CD4-positive, alpha-beta memory T cell (primary cell): Measurements from ENCODE around the gene TNNI3. TPM values are rescaled to one million over a fixed set of nuclear protein-coding genes. Genes with fewer than 3 reads are reported as not detected.

Experiments
- CTCF ChIA-PET: fragments of 350-600 bp; sonication (Branson Sonifier 250); formaldehyde crosslinking; loops from one replicate; lab custom pipeline; 2021; ENCODE audit warnings: inconsistent platforms; ENCODE audit not compliant: partially characterized antibody; lab: Charles Lee
- POLR2A ChIA-PET: fragments of 350-600 bp; sonication (Branson Sonifier 250); formaldehyde crosslinking; loops from one replicate; lab custom pipeline; 2021; ENCODE audit not compliant: partially characterized antibody; lab: Charles Lee
- DNase-seq, 5 donors: peaks; one replicate each; pipeline versions ENCODE4 v3.0.0 to v3.0.0-alpha.2; 2020 to 2022; ENCODE audit warnings: mixed read lengths in 1 of 5
- H3K27ac ChIP-seq: one replicate; pipeline ENCODE4 v1.7.0; 2013; ENCODE audit warnings: low read depth, low read length
- H3K27me3 ChIP-seq: 2 replicates; pipeline ENCODE4 v1.7.0; 2013; ENCODE audit warnings: mild to moderate bottlenecking, low read length, moderate library complexity; ENCODE audit not compliant: insufficient read depth
- H3K36me3 ChIP-seq: 2 replicates; pipeline ENCODE4 v1.7.0; 2013; ENCODE audit warnings: mild to moderate bottlenecking, low read length, moderate library complexity; ENCODE audit not compliant: insufficient read depth
- H3K4me1 ChIP-seq: 2 replicates; pipeline ENCODE4 v1.7.0; 2013; ENCODE audit warnings: mild to moderate bottlenecking, low read length, moderate library complexity; ENCODE audit not compliant: insufficient read depth
- H3K4me3 ChIP-seq, 2 donors: one replicate each; pipeline ENCODE4 v1.7.0; 2013; ENCODE audit warnings: low read length in 2 of 2, mild to moderate bottlenecking in 1 of 2
- H3K9me3 ChIP-seq, 2 donors: one replicate each; pipeline ENCODE4 v1.7.0; 2013; ENCODE audit warnings: low read length in 2 of 2, control low read depth in 1 of 2; ENCODE audit not compliant: control insufficient read depth in 1 of 2
- H3K27ac Mint-ChIP-seq, 7 donors: one replicate each; pipeline ENCODE4 v1.8.0; 2020 to 2021; ENCODE audit warnings: mixed read lengths in 7 of 7, mild to moderate bottlenecking in 6 of 7, inconsistent platforms in 3 of 7, moderate library complexity in 3 of 7
- H3K27me3 Mint-ChIP-seq, 2 donors: one replicate each; pipeline ENCODE4 v1.8.0; 2020 to 2021; ENCODE audit warnings: mixed read lengths in 2 of 2
- H3K36me3 Mint-ChIP-seq, 2 donors: one replicate each; pipeline ENCODE4 v1.8.0; 2020 to 2021; ENCODE audit warnings: mixed read lengths in 2 of 2, inconsistent platforms in 1 of 2, mild to moderate bottlenecking in 1 of 2
- H3K4me1 Mint-ChIP-seq, 4 donors: one replicate each; pipeline ENCODE4 v1.8.0; 2020 to 2021; ENCODE audit warnings: mixed read lengths in 4 of 4, mild to moderate bottlenecking in 1 of 4
- H3K4me3 Mint-ChIP-seq, 8 donors: one replicate each; pipeline ENCODE4 v1.8.0; 2020 to 2021; ENCODE audit warnings: mixed read lengths in 8 of 8, mild to moderate bottlenecking in 7 of 8, moderate library complexity in 6 of 8, inconsistent platforms in 3 of 8
- H3K9me3 Mint-ChIP-seq, 8 donors: one replicate each; pipeline ENCODE4 v1.8.0; 2020 to 2021; ENCODE audit warnings: mixed read lengths in 8 of 8, mild to moderate bottlenecking in 5 of 8, inconsistent platforms in 3 of 8, moderate library complexity in 1 of 8
- intact Hi-C: fragments of 100-400 bp; cut with micrococcal nuclease; formaldehyde crosslinking; loops from one replicate; pipeline ENCODE4 v1.15.1; 2023
- polyA plus RNA-seq, 2 donors: library from polyadenylated mRNA; unstranded; fragments of 300-500 nt; fragmentation: Illumina TruSeq; gene quantifications; one replicate each; pipeline ENCODE4 v1.2.3, GENCODE V29; 2021
- total RNA-seq, 2 experiments: library from RNA; stranded (reverse); gene quantifications; one replicate each; pipeline ENCODE4 v1.2.3, GENCODE V29; 2021

Gene TNNI3
- total and polyA plus RNA-seq, 4 experiments from 2014 or later, result not detected

DNA sequence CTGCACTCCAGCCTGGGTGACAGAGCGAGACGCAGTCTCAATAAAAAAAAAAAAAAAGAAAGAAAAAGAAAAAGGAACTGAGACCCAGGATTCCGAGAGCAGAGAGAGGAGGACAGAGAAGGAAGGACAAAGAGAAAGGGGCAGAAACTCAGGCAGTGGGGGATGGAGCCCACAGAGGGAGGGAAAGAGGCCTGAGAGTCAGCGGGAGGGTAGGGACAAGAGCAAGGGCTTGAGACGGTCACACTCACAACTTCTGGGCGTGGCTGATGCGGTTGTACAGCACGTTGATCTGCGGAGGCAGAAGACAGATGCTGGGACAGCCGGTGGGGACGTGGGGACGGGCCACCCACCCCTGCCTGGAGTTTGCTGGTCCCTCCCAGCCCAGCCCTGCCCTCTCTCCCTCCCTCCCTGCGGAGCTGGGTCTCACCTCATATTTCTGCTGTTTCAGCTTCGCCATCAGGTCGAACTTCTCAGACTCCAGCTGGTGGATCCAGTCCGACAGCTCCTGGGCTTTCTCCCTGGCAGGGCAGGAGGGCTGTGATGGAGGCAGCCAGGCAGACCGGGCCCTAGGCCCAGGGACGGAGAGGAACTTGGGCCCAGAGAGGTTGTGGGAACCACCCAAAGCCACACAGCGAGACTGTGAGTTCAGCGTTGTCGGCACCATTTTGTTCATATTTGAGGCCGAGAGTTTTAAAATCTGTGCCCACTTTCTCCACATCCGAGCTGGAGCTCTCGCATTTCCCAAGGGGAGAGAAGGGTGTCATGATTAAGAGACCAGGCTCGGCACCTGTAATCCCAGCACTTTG is 23.7 kb downstream of the TNNI3 start:
- no peak for DNase-seq
- peaks cover 13% of the 10 kb centered on the region for H3K27me3 ChIP-seq
- POLR2A ChIA-PET, result no interaction called here
- H3K36me3 Mint-ChIP-seq, result no peaks in the 10 kb centered on the region
- H3K4me3 ChIP-seq, result no peak overlapping the region
- no peak overlapping the region for H3K4me3 Mint-ChIP-seq
- intact Hi-C loops, result no loop called here
- peaks cover 28 to 38% of the 10 kb centered on the region in 2 donors for H3K27me3 Mint-ChIP-seq
- no peaks in the 10 kb centered on the region for H3K4me1 Mint-ChIP-seq
- CTCF ChIA-PET, result interaction anchor here (0.7 kb wide), 1 partner anchor 451 kb away, joined by 3 read pairs; no protein-coding TSS in a partner anchor
- no peak overlapping the region for H3K27ac Mint-ChIP-seq
- H3K9me3 ChIP-seq, result no peaks in the 10 kb centered on the region
- H3K36me3 ChIP-seq, result no peaks in the 10 kb centered on the region
- H3K4me1 ChIP-seq, result no peaks in the 10 kb centered on the region
- H3K27ac ChIP-seq, result no peak overlapping the region
- peaks cover 0 to 1% (median 0%) of the 10 kb centered on the region in 8 donors for H3K9me3 Mint-ChIP-seq

DNA sequence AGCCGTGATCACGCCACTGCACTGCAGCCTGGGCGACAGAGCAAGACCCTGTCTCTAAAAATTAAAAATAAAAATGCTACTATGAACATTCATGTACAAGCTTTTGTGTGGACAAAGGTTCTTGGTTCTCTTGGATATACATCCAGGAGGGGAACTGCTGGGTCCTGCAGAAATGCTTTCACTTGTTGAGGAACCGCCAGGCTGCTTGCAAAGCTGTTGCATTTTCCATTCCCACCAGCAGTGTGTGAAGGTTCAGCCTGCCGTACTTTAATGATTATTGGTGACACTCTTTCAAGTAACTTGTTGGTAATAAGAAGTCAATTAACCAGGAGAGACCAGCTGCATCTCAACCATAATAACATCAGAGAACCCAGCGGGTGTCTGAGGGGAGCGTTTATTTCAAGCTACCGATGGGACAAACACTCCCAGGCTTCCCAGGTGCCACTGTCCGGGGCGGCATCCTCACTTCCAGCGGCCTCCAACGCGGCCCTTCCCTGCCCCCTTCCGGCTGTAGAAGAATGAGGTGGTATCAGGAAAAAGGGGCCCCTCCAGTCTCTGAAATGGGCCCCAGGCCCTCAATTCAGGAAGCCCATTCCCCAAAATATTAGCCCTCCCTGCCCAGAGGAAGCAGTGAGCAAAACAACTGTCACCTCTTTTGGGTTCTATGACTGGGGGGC is 24.9 kb downstream of the TNNI3 start:
- H3K9me3 Mint-ChIP-seq, result peaks cover 0 to 1% (median 0%) of the 10 kb centered on the region in 8 donors
- no peak overlapping the region for H3K4me3 Mint-ChIP-seq
- DNase-seq, result no peak
- Histone ChIP-seq H3K4me3 (no peak overlapping the region), H3K4me1 (no peaks in the 10 kb centered on the region), H3K27me3 (peaks cover 13% of the 10 kb centered on the region), H3K9me3 (no peaks in the 10 kb centered on the region), H3K27ac (no peak overlapping the region), H3K36me3 (no peaks in the 10 kb centered on the region)
- ChIA-PET CTCF (interaction anchor here (0.7 kb wide), 1 partner anchor 452 kb away, joined by 3 read pairs; no protein-coding TSS in a partner anchor), POLR2A (no interaction called here)
- no peaks in the 10 kb centered on the region for H3K4me1 Mint-ChIP-seq
- intact Hi-C loops, result no loop called here
- peaks cover 32 to 46% of the 10 kb centered on the region in 2 donors for H3K27me3 Mint-ChIP-seq
- no peaks in the 10 kb centered on the region for H3K36me3 Mint-ChIP-seq
- no peak overlapping the region for H3K27ac Mint-ChIP-seq

DNA sequence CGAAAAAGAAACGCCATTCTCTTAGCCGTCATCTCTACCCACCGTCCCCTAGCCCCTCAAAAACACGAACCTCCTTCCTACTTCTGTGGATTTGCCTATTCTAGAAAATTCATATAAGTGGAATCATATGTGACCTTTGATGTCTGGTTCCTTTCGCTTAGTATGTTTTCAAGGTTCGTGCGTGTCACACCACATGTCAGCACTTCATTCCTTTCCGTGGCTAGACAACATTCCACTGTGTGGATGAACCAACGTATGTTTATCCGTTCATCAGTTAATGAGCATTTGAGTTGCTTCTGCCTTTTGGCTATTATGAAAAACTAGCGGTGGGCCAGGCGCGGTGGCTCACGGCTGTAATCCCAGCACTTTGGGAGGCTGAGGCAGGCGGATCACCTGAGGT is 26.1 kb downstream of the TNNI3 start:
- intact Hi-C loops, result no loop called here
- no peaks in the 10 kb centered on the region for H3K9me3 ChIP-seq
- CTCF ChIA-PET, result no interaction called here
- Mint-ChIP-seq H3K9me3 (peaks cover 0 to 1% (median 0%) of the 10 kb centered on the region in 8 donors), H3K4me1 (no peaks in the 10 kb centered on the region), H3K4me3 (no peak overlapping the region), H3K36me3 (no peaks in the 10 kb centered on the region), H3K27me3 (peaks cover 38 to 54% of the 10 kb centered on the region in 2 donors), H3K27ac (peak overlapping the region in 1 of 7 donors; percentile 66)
- H3K27me3 ChIP-seq, result peaks cover 13% of the 10 kb centered on the region
- H3K4me3 ChIP-seq, result no peak overlapping the region
- no peak overlapping the region for H3K27ac ChIP-seq
- no peak for DNase-seq
- no peaks in the 10 kb centered on the region for H3K36me3 ChIP-seq
- POLR2A ChIA-PET, result no interaction called here
- no peaks in the 10 kb centered on the region for H3K4me1 ChIP-seq

DNA sequence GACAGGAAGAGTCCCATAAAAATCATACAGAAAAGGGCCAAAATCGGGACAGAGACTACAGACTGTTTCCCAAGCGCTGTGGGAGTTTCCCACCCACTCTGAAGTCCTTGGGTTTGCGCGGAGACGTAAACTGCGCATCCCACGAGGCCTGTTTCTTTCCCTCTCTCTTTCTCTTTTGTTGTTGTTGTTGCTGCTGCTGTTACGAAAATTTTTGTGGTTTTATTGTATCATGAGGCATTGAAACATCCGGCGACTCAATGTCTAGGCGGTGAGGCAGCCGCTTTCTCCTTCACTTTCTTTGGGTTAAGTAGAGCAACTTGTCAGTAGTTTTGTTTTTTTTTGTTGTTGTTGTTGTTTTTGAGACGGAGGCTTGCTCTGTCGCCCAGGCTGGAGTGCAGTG is 38.5 kb downstream of the TNNI3 start:
- POLR2A ChIA-PET, result interaction anchor here (2.8 kb wide), 1 partner anchor 38 kb away, joined by 13 read pairs; no protein-coding TSS in a partner anchor
- Mint-ChIP-seq H3K27me3 (peaks cover 6 to 17% of the 10 kb centered on the region in 2 donors), H3K9me3 (peaks cover 0 to 3% (median 0%) of the 10 kb centered on the region in 8 donors), H3K4me3 (peak overlapping the region; percentile 76 to 100 (median 94)), H3K36me3 (peaks cover 0 to 16% of the 10 kb centered on the region in 2 donors), H3K27ac (peak overlapping the region; percentile 52 to 97 (median 79)), H3K4me1 (peaks cover 14 to 53% (median 34%) of the 10 kb centered on the region in 4 donors)
- H3K27ac ChIP-seq, result peak overlapping the region; percentile 64
- H3K9me3 ChIP-seq, result no peaks in the 10 kb centered on the region
- CTCF ChIA-PET, result interaction anchor here (1.2 kb wide), 1 partner anchor 135 kb away, joined by 3 read pairs; no protein-coding TSS in a partner anchor
- no peaks in the 10 kb centered on the region for H3K36me3 ChIP-seq
- peaks cover 31% of the 10 kb centered on the region for H3K4me1 ChIP-seq
- H3K27me3 ChIP-seq, result no peaks in the 10 kb centered on the region
- intact Hi-C loops, result loop anchor here (2.0 to 5.0 kb wide), 3 partner anchors 42 to 523 kb away; partner anchors contain the start of genes PPP6R1, ZNF580 and ZNF581
- H3K4me3 ChIP-seq, result no peak overlapping the region
- peak in 4 of 5 donors; percentile 24 to 69 (median 32) for DNase-seq

DNA sequence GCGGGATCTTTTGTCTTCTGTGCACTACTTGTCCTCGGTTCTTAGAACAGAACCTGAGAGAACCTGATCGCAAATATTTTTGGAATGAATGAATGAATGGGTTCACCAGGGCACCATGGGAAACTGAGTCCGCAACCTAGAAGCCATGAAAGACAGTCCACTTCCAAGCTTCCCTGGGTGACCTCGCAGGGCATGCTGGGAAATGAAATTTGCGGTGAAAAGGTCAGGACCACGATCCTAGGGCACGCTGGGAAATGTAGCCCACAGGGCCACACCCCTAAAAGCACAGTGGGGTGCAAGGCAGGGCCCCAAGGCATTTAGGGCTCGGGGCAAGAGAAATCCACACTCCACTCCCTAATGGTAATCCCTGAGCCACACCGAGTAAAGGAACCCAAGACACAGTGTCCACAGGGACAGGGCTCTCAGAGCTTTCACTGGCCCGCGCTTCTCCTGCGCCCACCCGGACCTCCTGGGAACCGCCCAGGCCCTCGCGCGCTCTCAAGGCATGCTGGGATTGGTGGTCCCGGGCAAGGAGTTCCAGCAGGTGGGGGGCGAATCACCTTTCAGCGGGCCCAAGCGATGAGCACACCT is 39.0 kb downstream of the TNNI3 start:
- Histone ChIP-seq H3K4me3 (peak overlapping the region; percentile 58 to 96), H3K36me3 (no peaks in the 10 kb centered on the region), H3K27ac (peak overlapping the region; percentile 64), H3K27me3 (no peaks in the 10 kb centered on the region), H3K9me3 (no peaks in the 10 kb centered on the region), H3K4me1 (peaks cover 31% of the 10 kb centered on the region)
- Mint-ChIP-seq H3K9me3 (peaks cover 0 to 3% (median 0%) of the 10 kb centered on the region in 8 donors), H3K27me3 (peaks cover 4 to 11% of the 10 kb centered on the region in 2 donors), H3K36me3 (peaks cover 0 to 16% of the 10 kb centered on the region in 2 donors), H3K4me3 (peak overlapping the region; percentile 90 to 100 (median 98)), H3K27ac (peak overlapping the region; percentile 53 to 98 (median 97)), H3K4me1 (peaks cover 15 to 53% (median 34%) of the 10 kb centered on the region in 4 donors)
- ChIA-PET POLR2A (interaction anchor here (0.6 to 2.8 kb wide), 15 partner anchors 8 to 671 kb away, joined by 3 to 13 read pairs (median 4); partner anchors contain the start of genes FIZ1, HSPBP1, PPP6R1 and RDH13), CTCF (interaction anchor here (1.2 kb wide), 1 partner anchor 136 kb away, joined by 3 read pairs; no protein-coding TSS in a partner anchor)
- no peak for DNase-seq
- intact Hi-C loops, result loop anchor here (2.0 to 5.0 kb wide), 3 partner anchors 42 to 524 kb away; partner anchors contain the start of genes PPP6R1, ZNF580 and ZNF581

DNA sequence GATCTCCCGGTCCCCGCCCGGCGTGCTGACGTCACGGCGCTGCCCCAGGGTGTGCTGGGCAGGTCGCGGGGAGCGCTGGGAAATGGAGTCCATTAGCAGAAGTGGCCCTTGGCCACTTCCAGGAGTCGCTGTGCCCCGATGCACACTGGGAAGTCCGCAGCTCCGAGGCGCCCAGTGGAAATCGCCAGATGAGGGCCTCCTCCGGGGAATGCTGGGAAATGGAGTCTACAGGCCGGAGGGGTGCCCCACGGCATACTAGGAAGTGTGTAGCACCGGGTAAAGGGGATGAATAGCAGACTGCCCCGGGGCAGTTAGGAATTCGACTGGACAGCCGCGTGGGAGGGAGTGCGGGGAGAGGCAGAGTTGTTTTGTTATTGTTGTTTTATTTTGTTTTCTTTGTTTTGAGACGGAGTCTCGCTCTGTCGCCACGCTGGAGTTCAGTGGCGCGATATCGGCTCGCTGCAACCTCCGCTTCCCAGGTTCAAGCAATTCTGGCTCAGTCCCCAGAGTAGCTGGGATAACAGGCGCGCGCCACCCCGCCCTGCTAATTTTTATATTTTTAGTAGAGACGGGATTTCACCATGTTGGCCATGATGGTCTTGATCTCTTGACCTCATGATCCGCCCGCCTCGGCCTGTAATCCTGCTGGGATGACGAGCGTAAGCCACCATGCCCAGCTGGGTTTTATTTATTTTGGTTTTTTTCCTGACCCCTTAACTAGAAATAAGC is 39.7 kb downstream of the TNNI3 start:
- CTCF ChIA-PET, result interaction anchor here (1.1 to 1.2 kb wide), 2 partner anchors 29 to 137 kb away, joined by 3 read pairs; no protein-coding TSS in a partner anchor
- Histone ChIP-seq H3K4me1 (peaks cover 31% of the 10 kb centered on the region), H3K4me3 (peak overlapping the region; percentile 58 to 96), H3K27ac (peak overlapping the region; percentile 64), H3K9me3 (no peaks in the 10 kb centered on the region), H3K27me3 (no peaks in the 10 kb centered on the region), H3K36me3 (no peaks in the 10 kb centered on the region)
- intact Hi-C loops, result loop anchor here (1.0 to 5.0 kb wide), 11 partner anchors 29 to 557 kb away; partner anchors contain the start of genes EPN1, KMT5C, PPP6R1 and RDH13
- POLR2A ChIA-PET, result interaction anchor here (0.5 to 2.8 kb wide), 26 partner anchors 9 to 670 kb away, joined by 3 to 13 read pairs (median 4); partner anchors contain the start of genes FIZ1, HSPBP1, KMT5C and PPP6R1
- peak overlapping the region; percentile 90 to 100 (median 98) for H3K4me3 Mint-ChIP-seq
- H3K36me3 Mint-ChIP-seq, result peaks cover 0 to 16% of the 10 kb centered on the region in 2 donors
- H3K4me1 Mint-ChIP-seq, result peaks cover 15 to 53% (median 34%) of the 10 kb centered on the region in 4 donors
- peak overlapping the region; percentile 89 to 98 (median 97) for H3K27ac Mint-ChIP-seq
- H3K9me3 Mint-ChIP-seq, result peaks cover 0 to 3% (median 0%) of the 10 kb centered on the region in 8 donors
- H3K27me3 Mint-ChIP-seq, result peaks cover 3 to 6% of the 10 kb centered on the region in 2 donors
- DNase-seq, result peak; percentile 94 to 97 (median 96)
